GM18861 (cell line): ENCODE measurements around the gene WDR11.

Experiments
- ATAC-seq: cut with Tn5 transposase; IDR thresholded peaks from one replicate; pipeline ENCODE4 v1.9.1; 2021; ENCODE audit not compliant: unreplicated experiment

The WDR11 gene

GRCh38 chr10:120942806-120943413, 91.7 kb downstream of the WDR11 start:
- peak; percentile 93 for ATAC-seq

GRCh38 chr10:120943542-120943941, 92.4 kb downstream of the WDR11 start:
- ATAC-seq = no peak

GRCh38 chr10:120944586-120945125, 93.5 kb downstream of the WDR11 start:
- ATAC-seq = no peak

GRCh38 chr10:120945182-120945581, 94.0 kb downstream of the WDR11 start:
- no peak for ATAC-seq

GRCh38 chr10:120945801-120946302, 94.7 kb downstream of the WDR11 start:
- no peak for ATAC-seq

GRCh38 chr10:120946497-120946896, 95.3 kb downstream of the WDR11 start:
- no peak for ATAC-seq

GRCh38 chr10:120948889-120949608, 97.9 kb downstream of the WDR11 start:
- peak; percentile 81 for ATAC-seq

- ATAC-seq = no peak
Measured at GRCh38 chr10:120949609-120950031, 98.5 kb downstream of the WDR11 start.

GRCh38 chr10:120950051-120950561, 98.9 kb downstream of the WDR11 start:
- no peak for ATAC-seq

- no peak for ATAC-seq
Measured at GRCh38 chr10:120951288-120951687, 100.1 kb downstream of the WDR11 start.

- no peak for ATAC-seq
Measured at GRCh38 chr10:120953897-120954296, 102.7 kb downstream of the WDR11 start.
